AG09319 (cell line): ENCODE results near the gene HEMK1.

Experiments used
- DNase-seq: peaks from one replicate; pipeline ENCODE4 v3.0.0-alpha.2; 2010; ENCODE audit warnings: low read depth; ENCODE audit errors: extremely low read depth
- TF ChIP-seq, protein P1 (sequence below): IDR thresholded peaks from 2 replicates; pipeline ENCODE4 v1.5.1; 2011; ENCODE audit warnings: low read depth, mild to moderate bottlenecking, inconsistent platforms, low read length, moderate library complexity

The HEMK1 gene

DNA sequence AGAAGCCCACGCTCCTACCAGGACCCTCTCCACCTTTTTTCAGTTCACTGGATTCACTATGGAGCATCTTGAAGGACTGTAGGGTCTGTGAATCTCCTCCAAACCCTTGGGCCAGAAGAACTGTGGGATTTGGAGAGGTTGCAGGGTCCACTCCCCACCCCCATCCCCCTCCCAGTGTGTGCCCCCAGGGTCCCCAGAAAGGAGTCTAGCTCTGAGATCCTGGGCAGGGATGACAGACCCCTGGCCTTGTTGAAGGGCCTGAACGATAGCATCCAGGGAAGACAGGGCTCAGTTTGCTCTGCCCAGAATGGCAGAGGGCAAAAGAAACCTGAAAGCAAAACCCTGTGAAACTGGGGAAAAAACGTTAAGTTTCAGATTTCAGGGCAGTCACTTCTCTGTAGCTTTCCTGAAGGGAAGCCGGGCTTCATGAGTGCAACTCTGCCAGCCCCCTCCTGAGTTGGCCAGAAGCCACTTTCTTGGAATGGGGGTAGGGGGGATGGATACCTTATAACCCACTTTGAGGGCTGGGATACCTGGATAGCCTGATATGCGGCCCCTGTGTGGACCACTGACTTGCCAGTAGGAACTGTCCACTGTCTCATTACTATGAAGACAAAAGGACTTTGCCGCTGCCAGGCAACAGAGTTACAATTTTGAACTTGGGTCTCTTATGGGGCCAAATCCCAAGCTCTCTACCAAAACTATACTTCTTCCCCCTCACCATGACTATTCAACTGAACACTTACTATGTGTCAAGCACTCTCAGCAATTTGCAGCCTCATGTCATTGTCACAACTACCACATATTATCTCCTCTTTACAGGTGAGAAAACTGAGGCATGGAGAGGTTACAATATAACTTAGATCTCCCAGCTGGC lies 43.9 kb downstream of the HEMK1 start:
- DNase-seq: no peak
- TF ChIP-seq, protein P1, sequence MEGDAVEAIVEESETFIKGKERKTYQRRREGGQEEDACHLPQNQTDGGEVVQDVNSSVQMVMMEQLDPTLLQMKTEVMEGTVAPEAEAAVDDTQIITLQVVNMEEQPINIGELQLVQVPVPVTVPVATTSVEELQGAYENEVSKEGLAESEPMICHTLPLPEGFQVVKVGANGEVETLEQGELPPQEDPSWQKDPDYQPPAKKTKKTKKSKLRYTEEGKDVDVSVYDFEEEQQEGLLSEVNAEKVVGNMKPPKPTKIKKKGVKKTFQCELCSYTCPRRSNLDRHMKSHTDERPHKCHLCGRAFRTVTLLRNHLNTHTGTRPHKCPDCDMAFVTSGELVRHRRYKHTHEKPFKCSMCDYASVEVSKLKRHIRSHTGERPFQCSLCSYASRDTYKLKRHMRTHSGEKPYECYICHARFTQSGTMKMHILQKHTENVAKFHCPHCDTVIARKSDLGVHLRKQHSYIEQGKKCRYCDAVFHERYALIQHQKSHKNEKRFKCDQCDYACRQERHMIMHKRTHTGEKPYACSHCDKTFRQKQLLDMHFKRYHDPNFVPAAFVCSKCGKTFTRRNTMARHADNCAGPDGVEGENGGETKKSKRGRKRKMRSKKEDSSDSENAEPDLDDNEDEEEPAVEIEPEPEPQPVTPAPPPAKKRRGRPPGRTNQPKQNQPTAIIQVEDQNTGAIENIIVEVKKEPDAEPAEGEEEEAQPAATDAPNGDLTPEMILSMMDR: no peak

DNA sequence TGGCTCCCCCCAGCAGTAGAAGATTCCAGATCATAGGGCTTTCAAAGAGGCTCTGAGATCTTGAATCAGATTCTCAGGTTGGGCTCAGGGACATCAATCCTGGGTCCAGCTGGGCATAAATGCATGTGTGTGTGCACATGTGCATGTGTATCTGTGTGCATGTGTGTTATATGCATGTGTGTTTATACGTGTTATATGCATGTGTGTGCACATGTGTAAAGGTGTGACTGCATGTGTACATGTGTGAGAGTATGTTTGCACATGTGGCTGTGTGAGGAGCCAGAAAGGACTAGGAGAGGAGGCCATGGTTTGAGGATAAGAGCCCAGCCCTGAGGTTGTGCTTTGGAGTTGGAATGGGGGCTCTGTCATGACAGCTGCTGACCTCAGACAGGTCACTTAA lies 45.9 kb downstream of the HEMK1 start:
- TF ChIP-seq, protein P1: no peak
- DNase-seq: no peak

DNA sequence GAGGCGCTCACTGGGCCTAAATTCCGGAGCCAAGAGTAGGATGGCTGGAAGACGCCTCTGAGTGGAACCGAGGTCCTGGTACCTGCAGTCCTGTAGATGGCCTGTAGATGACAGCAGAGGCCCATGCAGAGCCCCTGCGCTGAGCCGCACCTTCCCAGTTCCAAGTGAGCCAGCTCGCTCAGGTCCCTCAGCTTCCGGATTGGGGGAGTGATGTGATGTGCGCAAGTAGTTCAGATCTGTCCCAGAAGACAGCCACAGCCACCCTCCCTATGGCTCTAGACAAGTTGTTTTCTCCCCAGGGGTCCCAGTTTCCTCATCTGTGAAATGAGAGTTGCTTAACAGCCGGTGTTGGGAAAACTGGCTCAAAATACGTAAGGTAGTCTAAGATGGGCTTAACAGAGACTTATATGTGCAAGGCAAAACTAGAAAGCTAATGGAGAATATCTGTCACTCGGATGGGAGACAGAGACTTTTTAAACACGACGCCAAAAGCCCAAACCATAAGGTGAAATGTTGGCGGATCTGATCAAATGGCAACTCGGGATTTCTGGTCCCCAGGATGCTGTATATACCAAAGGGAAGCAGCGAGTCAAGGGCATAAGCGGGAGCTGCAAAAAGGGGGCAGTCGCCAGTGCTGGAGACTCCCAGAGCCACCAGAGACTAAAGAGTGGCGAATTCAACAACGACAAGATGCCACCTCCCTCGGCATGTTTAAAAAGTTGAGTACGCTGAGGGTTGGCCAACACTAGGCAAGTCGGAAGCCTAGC lies 46.9 kb downstream of the HEMK1 start:
- no peak for DNase-seq
- TF ChIP-seq, protein P1: no peak; the same call in none of the 2 replicates

DNA sequence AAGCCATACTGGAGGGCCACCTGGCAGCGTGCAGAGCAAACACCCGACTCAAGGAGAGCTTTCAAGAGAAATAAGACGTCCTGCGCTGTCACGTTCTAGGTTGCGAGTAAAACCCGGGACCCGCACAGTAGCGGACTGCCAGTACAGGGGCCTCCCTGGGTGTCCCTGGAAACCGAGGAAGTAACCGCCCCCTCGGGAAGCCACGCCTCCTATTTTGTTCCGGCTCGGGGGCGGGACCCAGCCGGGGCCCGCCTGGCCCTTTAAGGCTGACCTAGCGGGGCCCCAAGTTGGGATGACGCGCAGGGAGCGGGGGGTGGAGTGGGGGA lies 47.4 kb downstream of the HEMK1 start:
- DNase-seq: peak; percentile 63
- TF ChIP-seq, protein P1: no peak

DNA sequence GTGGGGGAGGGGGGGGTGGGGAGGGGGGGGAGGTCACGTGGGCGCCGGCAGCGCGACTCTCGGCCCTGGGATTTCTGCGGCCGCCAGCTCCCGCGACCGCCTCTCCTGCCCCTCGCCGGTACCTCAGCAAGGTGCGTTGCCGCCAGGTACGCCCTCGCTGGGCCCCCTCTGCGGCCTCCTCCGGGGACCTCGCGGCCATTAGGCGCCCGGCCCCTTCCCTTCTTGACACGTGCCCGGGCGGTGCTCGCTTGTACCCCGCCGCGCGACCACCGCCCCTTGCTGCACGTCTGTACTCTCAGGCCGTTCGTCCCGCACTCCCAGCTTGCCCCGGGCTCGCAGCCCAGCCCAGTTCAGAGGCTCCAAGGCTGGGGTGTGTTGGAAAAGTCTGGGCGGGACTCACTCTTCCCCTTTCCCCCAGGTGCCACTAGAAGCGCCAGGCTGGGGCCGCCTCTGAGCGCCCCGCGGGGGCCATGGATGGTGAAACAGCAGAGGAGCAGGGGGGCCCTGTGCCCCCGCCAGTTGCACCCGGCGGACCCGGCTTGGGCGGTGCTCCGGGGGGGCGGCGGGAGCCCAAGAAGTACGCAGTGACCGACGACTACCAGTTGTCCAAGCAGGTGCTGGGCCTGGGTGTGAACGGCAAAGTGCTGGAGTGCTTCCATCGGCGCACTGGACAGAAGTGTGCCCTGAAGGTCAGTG lies 47.9 kb downstream of the HEMK1 start, which contains the start of gene MAPKAPK3:
Gene MAPKAPK3, plus strand, starts transcription at position 56 of the 696 bp plus-strand sequence. Its CDS starts 415 bp downstream, at position 471.
- TF ChIP-seq, protein P1: no peak
- no peak for DNase-seq

DNA sequence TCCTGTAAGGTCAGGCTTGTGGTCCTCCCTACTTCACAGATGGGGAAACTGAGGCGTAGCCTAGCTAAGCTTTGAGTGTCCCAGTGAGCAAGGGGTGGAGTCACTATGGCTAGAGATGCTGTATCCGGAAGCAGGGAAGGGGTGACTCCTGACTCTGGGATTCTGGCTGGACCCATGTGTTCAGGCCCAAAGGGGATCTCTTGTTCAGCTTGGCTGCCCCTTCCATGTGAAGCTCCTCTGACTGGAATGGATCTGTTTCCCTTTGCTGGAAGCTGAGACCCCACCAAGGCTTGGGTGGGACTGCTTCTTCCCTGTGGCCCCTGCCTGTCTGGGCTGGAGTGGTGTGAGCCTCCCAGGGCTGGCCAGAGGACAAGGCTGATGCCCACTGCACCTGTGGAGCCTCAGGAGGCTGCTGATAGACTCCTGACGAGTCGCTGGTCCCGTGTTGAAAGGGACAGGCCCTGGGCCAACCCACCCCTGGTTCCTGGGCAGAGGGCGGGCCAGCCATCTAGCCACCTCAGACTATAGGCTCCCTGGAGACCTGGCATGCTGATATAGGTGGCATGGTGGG lies 48.7 kb downstream of the HEMK1 start:
- TF ChIP-seq, protein P1: no peak
- DNase-seq: no peak
